H9 (cell line): ENCODE data around the gene GPR153. TPM values are rescaled to one million over a fixed set of nuclear protein-coding genes. Genes with fewer than 3 reads are reported as not detected.

Experiments
- DNase-seq: peaks from one replicate; pipeline ENCODE4 v3.0.0-alpha.2; 2017
- H2AFZ ChIP-seq: one replicate; pipeline ENCODE4 v1.6.1; 2013; ENCODE audit warnings: mild to moderate bottlenecking, low read length, control low read depth, moderate library complexity
- H2AK5ac ChIP-seq: 2 replicates; pipeline ENCODE4 v1.6.1; 2013; ENCODE audit warnings: low read length, control low read depth, mixed read lengths; ENCODE audit not compliant: insufficient read length
- H2BK120ac ChIP-seq: one replicate; pipeline ENCODE4 v1.6.1; 2013; ENCODE audit warnings: low read depth, mild to moderate bottlenecking, low read length, control low read depth, inconsistent platforms; ENCODE audit not compliant: poor library complexity, severe bottlenecking
- H2BK12ac ChIP-seq: 2 replicates; pipeline ENCODE4 v1.6.1; 2013; ENCODE audit warnings: low read length, control low read depth, mixed read lengths, low read depth; ENCODE audit not compliant: insufficient read length
- H2BK15ac ChIP-seq: 2 replicates; pipeline ENCODE4 v1.6.1; 2013; ENCODE audit warnings: low read depth, low read length, control low read depth
- H2BK20ac ChIP-seq: one replicate; pipeline ENCODE4 v1.6.1; 2013; ENCODE audit warnings: low read depth, mild to moderate bottlenecking, low read length, control low read depth, inconsistent platforms; ENCODE audit not compliant: poor library complexity, severe bottlenecking
- H2BK5ac ChIP-seq: 2 replicates; pipeline ENCODE4 v1.6.1; 2013; ENCODE audit warnings: low read length, control low read depth, mixed read lengths; ENCODE audit not compliant: insufficient read length
- H3K14ac ChIP-seq: 2 replicates; pipeline ENCODE4 v1.6.1; 2013; ENCODE audit warnings: low read length, control low read depth; ENCODE audit not compliant: insufficient read depth
- H3K18ac ChIP-seq: 2 replicates; pipeline ENCODE4 v1.6.1; 2013; ENCODE audit warnings: low read depth, mild to moderate bottlenecking, mixed read lengths, low read length, control low read depth; ENCODE audit not compliant: insufficient read length
- H3K23ac ChIP-seq: 2 replicates; pipeline ENCODE4 v1.6.1; 2013; ENCODE audit warnings: low read length, control low read depth, mixed read lengths, low read depth; ENCODE audit not compliant: insufficient read length
- H3K23me2 ChIP-seq: 2 replicates; pipeline ENCODE4 v1.6.1; 2013; ENCODE audit warnings: low read depth, mild to moderate bottlenecking, mixed read lengths, low read length, control low read depth; ENCODE audit not compliant: insufficient read length, poor library complexity, severe bottlenecking
- H3K27ac ChIP-seq: 2 replicates; pipeline ENCODE4 v1.5.1; 2013; ENCODE audit warnings: low read length, control low read depth, mixed read lengths, low read depth; ENCODE audit not compliant: insufficient read length
- H3K27me3 ChIP-seq: 2 replicates; pipeline ENCODE4 v1.6.1; 2013; ENCODE audit warnings: low read length, control low read depth, inconsistent platforms; ENCODE audit not compliant: insufficient read depth
- H3K4ac ChIP-seq: 2 replicates; pipeline ENCODE4 v1.6.1; 2013; ENCODE audit warnings: low read depth, mild to moderate bottlenecking, control low read depth, inconsistent platforms, low read length, moderate library complexity
- H3K4me1 ChIP-seq: 2 replicates; pipeline ENCODE4 v1.6.1; 2013; ENCODE audit warnings: low read length, control low read depth, inconsistent platforms; ENCODE audit not compliant: insufficient read depth
- H3K4me2 ChIP-seq: 2 replicates; pipeline ENCODE4 v1.6.1; 2013; ENCODE audit warnings: low read length, control low read depth, mixed read lengths; ENCODE audit not compliant: insufficient read length, insufficient read depth
- H3K56ac ChIP-seq: 2 replicates; pipeline ENCODE4 v1.6.1; 2013; ENCODE audit warnings: low read depth, mild to moderate bottlenecking, mixed read lengths, low read length, control low read depth; ENCODE audit not compliant: insufficient read length
- H3K79me1 ChIP-seq: 2 replicates; pipeline ENCODE4 v1.6.1; 2013; ENCODE audit warnings: low read depth, mild to moderate bottlenecking, moderate library complexity, low read length, control low read depth, inconsistent platforms; ENCODE audit not compliant: insufficient read depth, poor library complexity, severe bottlenecking
- H3K79me2 ChIP-seq: 2 replicates; pipeline ENCODE4 v1.6.1; 2013; ENCODE audit warnings: low read length, control low read depth, inconsistent platforms; ENCODE audit not compliant: insufficient read depth
- H3K9ac ChIP-seq: 2 replicates; pipeline ENCODE4 v1.6.1; 2013; ENCODE audit warnings: low read length, control low read depth, mixed read lengths; ENCODE audit not compliant: insufficient read length; ENCODE audit errors: extremely low read depth
- H3K9me3 ChIP-seq: one replicate; pipeline ENCODE4 v1.6.1; 2013; ENCODE audit warnings: low read depth, low read length, inconsistent platforms; ENCODE audit not compliant: control insufficient read depth
- H3T11ph ChIP-seq: one replicate; pipeline ENCODE4 v1.6.1; 2013; ENCODE audit warnings: mild to moderate bottlenecking, low read length, control low read depth, inconsistent platforms
- H4K20me1 ChIP-seq: one replicate; pipeline ENCODE4 v1.6.1; 2013; ENCODE audit not compliant: control insufficient read depth, insufficient read length, insufficient read depth
- H4K5ac ChIP-seq: 2 replicates; pipeline ENCODE4 v1.6.1; 2013; ENCODE audit warnings: low read depth, mild to moderate bottlenecking, mixed read lengths, low read length, control low read depth; ENCODE audit not compliant: insufficient read length
- H4K8ac ChIP-seq: replicated peaks from 2 replicates; pipeline ENCODE4 v1.6.1; 2013; ENCODE audit warnings: low read length, control low read depth, mixed read lengths, low read depth; ENCODE audit not compliant: insufficient read length
- H4K91ac ChIP-seq: 2 replicates; pipeline ENCODE4 v1.6.1; 2013; ENCODE audit warnings: low read depth, mild to moderate bottlenecking, moderate library complexity, mixed read lengths, low read length, control low read depth; ENCODE audit not compliant: insufficient read length
- H3K27ac Mint-ChIP-seq, 3 experiments: 2 replicates in 2 of 3; 3 replicates in 1 of 3; pipeline ENCODE4 v1.8.0; 2020 to 2021; ENCODE audit warnings: mixed read lengths in 3 of 3, mild to moderate bottlenecking in 1 of 3, moderate library complexity in 1 of 3
- H3K27me3 Mint-ChIP-seq: 2 replicates; pipeline ENCODE4 v1.8.0; 2021; ENCODE audit warnings: low read depth, mild to moderate bottlenecking, moderate library complexity, mixed read lengths
- H3K36me3 Mint-ChIP-seq, 3 experiments: 2 replicates in 2 of 3; 3 replicates in 1 of 3; pipeline ENCODE4 v1.8.0; 2020 to 2021; ENCODE audit warnings: low read depth in 3 of 3, mixed read lengths in 3 of 3; ENCODE audit not compliant: insufficient read depth in 1 of 3
- H3K4me1 Mint-ChIP-seq, 2 experiments: 2 replicates each; pipeline ENCODE4 v1.8.0; 2020; ENCODE audit warnings: mixed read lengths in 2 of 2
- H3K4me3 Mint-ChIP-seq, 2 experiments: 2 replicates in 1 of 2; 3 replicates in 1 of 2; pipeline ENCODE4 v1.8.0; 2020 to 2021; ENCODE audit warnings: mild to moderate bottlenecking in 2 of 2, mixed read lengths in 2 of 2, moderate library complexity in 1 of 2
- H3K9me3 Mint-ChIP-seq, 2 experiments: 2 replicates in 1 of 2; 3 replicates in 1 of 2; pipeline ENCODE4 v1.8.0; 2020; ENCODE audit warnings: mild to moderate bottlenecking in 2 of 2, mixed read lengths in 2 of 2, moderate library complexity in 1 of 2
- WGBS: extraction: QIAGEN DNeasy Blood & Tissue Kit; methylation state at CpG from one replicate; pipeline ENCODE4 v1.1.7; 2013; ENCODE audit warnings: missing lambda C conversion rate, low lambda C conversion rate, mixed read lengths; ENCODE audit not compliant: insufficient read length; ENCODE audit errors: extremely low coverage; 5-methylcytosine and 5-hydroxymethylcytosine counted together
- total RNA-seq: library from RNA; stranded (reverse); gene quantifications from 2 replicates; pipeline ENCODE4 v1.2.1, GENCODE V29; 2021
- TF ChIP-seq, protein P1 (sequence below): fragments of 200-600 bp; sonication (generic); conservative IDR thresholded peaks from 3 replicates; pipeline ENCODE4 v1.8.0; 2021; ENCODE audit warnings: antibody characterized with exemption, mild to moderate bottlenecking

Gene GPR153
- total RNA-seq, 1 experiment from 2014 or later = 8.9 TPM

- H3K23ac ChIP-seq = no peak overlapping the region
- Mint-ChIP-seq H3K9me3 (no peaks in the 10 kb centered on the region), H3K36me3 (peaks cover 8 to 29% (median 16%) of the 10 kb centered on the region in 3 experiments; a peak in 6 of 7 replicates), H3K27me3 (peaks cover 9% of the 10 kb centered on the region), H3K4me1 (peaks cover 2 to 6% of the 10 kb centered on the region in 2 experiments; a peak in 2 of 4 replicates), H3K4me3 (no peak overlapping the region), H3K27ac (peak overlapping the region in 2 of 3 experiments; percentile 37 to 53; a peak in 3 of 7 replicates)
- H3K4ac ChIP-seq = no peak overlapping the region
- H2BK20ac ChIP-seq = no peak overlapping the region
- H3K79me2 ChIP-seq = no peaks in the 10 kb centered on the region
- H2AK5ac ChIP-seq = no peak overlapping the region
- no peak overlapping the region for H3K27ac ChIP-seq
- no peak overlapping the region for H3K9ac ChIP-seq
- no peak overlapping the region for H3K4me2 ChIP-seq
- no peaks in the 10 kb centered on the region for H3K79me1 ChIP-seq
- H3K23me2 ChIP-seq = no peaks in the 10 kb centered on the region
- no peak overlapping the region for H2BK120ac ChIP-seq
- H3T11ph ChIP-seq = no peak overlapping the region
- no peaks in the 10 kb centered on the region for H4K20me1 ChIP-seq
- no CpG with 5 or more reads among the region's 16 CpGs for WGBS
- no peak overlapping the region for H2AFZ ChIP-seq
- peak overlapping the region; percentile 8; the same call in 1 of the 2 replicates for H3K14ac ChIP-seq
- H2BK15ac ChIP-seq = no peak overlapping the region
- H2BK5ac ChIP-seq = no peak overlapping the region
- H4K91ac ChIP-seq = no peak overlapping the region
- H3K18ac ChIP-seq = no peak overlapping the region
- H4K8ac ChIP-seq = no peak overlapping the region
- H3K9me3 ChIP-seq = no peaks in the 10 kb centered on the region
- no peak for DNase-seq
- no peak overlapping the region for H4K5ac ChIP-seq
- no peak overlapping the region for H2BK12ac ChIP-seq
- no peak overlapping the region for H3K56ac ChIP-seq
- no peaks in the 10 kb centered on the region for H3K27me3 ChIP-seq
- TF ChIP-seq, protein P1, sequence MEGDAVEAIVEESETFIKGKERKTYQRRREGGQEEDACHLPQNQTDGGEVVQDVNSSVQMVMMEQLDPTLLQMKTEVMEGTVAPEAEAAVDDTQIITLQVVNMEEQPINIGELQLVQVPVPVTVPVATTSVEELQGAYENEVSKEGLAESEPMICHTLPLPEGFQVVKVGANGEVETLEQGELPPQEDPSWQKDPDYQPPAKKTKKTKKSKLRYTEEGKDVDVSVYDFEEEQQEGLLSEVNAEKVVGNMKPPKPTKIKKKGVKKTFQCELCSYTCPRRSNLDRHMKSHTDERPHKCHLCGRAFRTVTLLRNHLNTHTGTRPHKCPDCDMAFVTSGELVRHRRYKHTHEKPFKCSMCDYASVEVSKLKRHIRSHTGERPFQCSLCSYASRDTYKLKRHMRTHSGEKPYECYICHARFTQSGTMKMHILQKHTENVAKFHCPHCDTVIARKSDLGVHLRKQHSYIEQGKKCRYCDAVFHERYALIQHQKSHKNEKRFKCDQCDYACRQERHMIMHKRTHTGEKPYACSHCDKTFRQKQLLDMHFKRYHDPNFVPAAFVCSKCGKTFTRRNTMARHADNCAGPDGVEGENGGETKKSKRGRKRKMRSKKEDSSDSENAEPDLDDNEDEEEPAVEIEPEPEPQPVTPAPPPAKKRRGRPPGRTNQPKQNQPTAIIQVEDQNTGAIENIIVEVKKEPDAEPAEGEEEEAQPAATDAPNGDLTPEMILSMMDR = no peak
- no peaks in the 10 kb centered on the region for H3K4me1 ChIP-seq
Measured at GRCh38 chr1:6218375-6219164, 42.3 kb downstream of the GPR153 start.
